Progenitor cell of endocrine pancreas (in vitro differentiated cells): ENCODE data around the gene IL17REL. TPM values are rescaled to one million over a fixed set of nuclear protein-coding genes. Genes with fewer than 3 reads are reported as not detected.

Experiments used
- DNase-seq: peaks from one replicate; pipeline ENCODE4 v3.0.0; 2021; ENCODE audit warnings: low spot score; ENCODE audit not compliant: unreplicated experiment
- H3K27ac Mint-ChIP-seq: 2 replicates; pipeline ENCODE4 v1.8.0; 2021; ENCODE audit warnings: mild to moderate bottlenecking, moderate library complexity, mixed read lengths
- H3K27me3 Mint-ChIP-seq: 2 replicates; pipeline ENCODE4 v1.8.0; 2021; ENCODE audit warnings: mixed read lengths
- H3K36me3 Mint-ChIP-seq: 2 replicates; pipeline ENCODE4 v1.8.0; 2022; ENCODE audit warnings: mixed read lengths; ENCODE audit not compliant: insufficient read depth
- H3K4me1 Mint-ChIP-seq: 2 replicates; pipeline ENCODE4 v1.8.0; 2021; ENCODE audit warnings: low read depth, mixed read lengths
- H3K4me3 Mint-ChIP-seq: 2 replicates; pipeline ENCODE4 v1.8.0; 2021; ENCODE audit warnings: low read depth, mild to moderate bottlenecking, moderate library complexity, mixed read lengths
- H3K9me3 Mint-ChIP-seq: 2 replicates; pipeline ENCODE4 v1.8.0; 2021; ENCODE audit warnings: low read depth, mixed read lengths
- CTCF ChIP-seq: fragments of 200-600 bp; sonication (generic); IDR thresholded peaks from one replicate; pipeline ENCODE4 v1.5.0; 2021; ENCODE audit warnings: antibody characterized with exemption, mild to moderate bottlenecking; ENCODE audit not compliant: unreplicated experiment
- total RNA-seq: library from RNA; stranded (reverse); gene quantifications from 2 replicates; pipeline ENCODE4 v1.2.1, GENCODE V29; 2021

Gene IL17REL
- total RNA-seq, 1 donor from 2014 or later, result 0.10 TPM

DNA sequence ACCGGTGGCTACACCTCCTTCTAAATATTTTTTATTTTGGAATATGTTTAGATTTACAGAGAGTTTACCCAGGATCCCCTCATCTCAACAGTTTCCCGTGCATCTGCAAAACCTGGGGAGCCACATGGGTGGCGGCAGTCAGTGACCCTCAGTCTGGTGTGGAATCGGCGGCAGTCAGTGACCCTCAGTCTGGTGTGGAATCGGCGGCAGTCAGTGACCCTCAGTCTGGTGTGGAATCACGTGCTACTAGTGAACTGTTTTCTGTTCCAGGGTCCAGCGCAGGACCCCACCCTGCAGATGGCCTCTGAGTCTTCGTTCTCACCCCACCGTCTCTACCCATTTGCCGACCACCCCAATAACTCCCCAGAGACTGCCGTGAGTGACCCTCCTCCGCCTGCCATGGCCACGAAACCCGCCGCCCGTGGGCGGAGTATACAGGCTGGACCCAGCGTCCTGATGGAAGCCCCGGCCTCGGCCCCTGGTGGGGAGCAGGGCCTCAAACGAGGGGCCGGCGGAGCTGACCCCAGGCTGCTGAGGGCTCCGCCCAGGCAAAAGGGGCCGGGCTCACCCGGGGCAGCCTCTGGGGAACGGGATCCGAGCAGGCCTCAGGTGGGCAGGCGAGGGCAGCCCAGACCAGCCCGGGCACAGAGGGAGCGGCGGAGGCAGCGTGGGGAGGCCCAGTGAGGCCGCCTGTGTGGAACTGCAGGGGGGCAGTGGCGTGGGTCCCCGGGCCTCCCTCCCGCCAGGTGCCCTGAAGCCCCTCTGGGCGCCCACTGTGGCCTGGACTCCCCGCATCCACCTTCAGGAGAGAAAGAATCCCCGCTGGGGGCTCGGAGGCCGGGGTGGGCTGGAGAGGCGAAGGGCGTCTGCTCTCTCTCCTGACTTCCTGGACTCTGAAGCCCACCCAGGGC, 2.5 kb downstream of the IL17REL start:
- Mint-ChIP-seq H3K36me3 (no peaks in the 10 kb centered on the region), H3K4me1 (peaks cover 2% of the 10 kb centered on the region), H3K4me3 (no peak overlapping the region), H3K27me3 (peaks cover 27% of the 10 kb centered on the region), H3K9me3 (no peaks in the 10 kb centered on the region), H3K27ac (no peak overlapping the region)
- TF ChIP-seq CTCF, result no peak
- no peak for DNase-seq

DNA sequence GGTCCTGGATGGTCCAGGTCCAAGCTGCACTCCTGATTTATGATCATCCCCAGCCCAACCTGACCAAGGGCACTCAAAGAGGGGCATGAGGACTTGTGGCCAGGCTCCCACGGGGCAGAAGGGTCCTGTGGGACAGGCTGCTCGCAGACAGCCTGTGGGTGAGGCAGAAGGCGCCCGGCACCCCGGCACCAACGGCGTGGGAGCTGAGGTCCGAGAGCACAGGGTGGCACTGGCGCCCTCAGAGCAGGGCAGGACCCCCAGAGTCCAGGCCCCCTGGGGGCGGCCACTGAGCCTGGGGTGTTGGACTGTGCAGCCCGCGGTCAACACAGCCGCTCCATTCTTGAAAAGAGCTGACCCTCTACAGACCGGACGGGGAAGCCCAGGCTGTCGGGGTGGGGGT, 3.3 kb downstream of the IL17REL start:
- no peak overlapping the region for H3K4me3 Mint-ChIP-seq
- H3K4me1 Mint-ChIP-seq, result peaks cover 2% of the 10 kb centered on the region
- no peaks in the 10 kb centered on the region for H3K36me3 Mint-ChIP-seq
- DNase-seq, result no peak
- H3K9me3 Mint-ChIP-seq, result no peaks in the 10 kb centered on the region
- TF ChIP-seq CTCF, result no peak
- no peak overlapping the region for H3K27ac Mint-ChIP-seq
- peaks cover 31% of the 10 kb centered on the region for H3K27me3 Mint-ChIP-seq

- Mint-ChIP-seq H3K27ac (peak overlapping the region; percentile 57), H3K27me3 (peaks cover 32% of the 10 kb centered on the region), H3K4me3 (no peak overlapping the region), H3K4me1 (peaks cover 2% of the 10 kb centered on the region), H3K9me3 (no peaks in the 10 kb centered on the region), H3K36me3 (no peaks in the 10 kb centered on the region)
- no peak for DNase-seq
- TF ChIP-seq CTCF, result no peak
Observed at GRCh38 chr22:50008151-50009040, 4.2 kb downstream of the IL17REL start.

DNA sequence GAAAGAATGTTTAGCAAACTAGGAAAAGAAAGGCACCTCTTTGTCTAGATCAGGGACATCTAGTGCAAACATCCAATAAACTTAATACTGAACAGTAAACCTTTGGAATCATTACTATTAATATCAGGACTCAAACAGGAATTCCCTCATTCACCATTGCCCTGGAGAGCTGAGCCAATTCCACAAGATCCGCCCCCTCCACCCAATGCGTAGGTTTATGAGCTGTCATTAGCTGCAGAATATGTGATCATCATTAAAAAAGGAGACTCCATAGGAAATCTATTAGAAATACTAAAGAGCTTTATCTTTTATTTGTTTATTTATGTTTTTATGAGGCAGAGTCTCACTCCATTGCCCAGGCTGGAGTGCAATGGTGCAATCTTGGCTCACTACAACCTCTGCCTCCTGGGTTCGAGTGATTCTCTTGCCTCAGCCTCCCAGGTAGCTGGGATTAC, 5.5 kb downstream of the IL17REL start:
- H3K4me3 Mint-ChIP-seq, result no peak overlapping the region
- no peak for DNase-seq
- no peaks in the 10 kb centered on the region for H3K36me3 Mint-ChIP-seq
- H3K27me3 Mint-ChIP-seq, result peaks cover 30% of the 10 kb centered on the region
- no peaks in the 10 kb centered on the region for H3K9me3 Mint-ChIP-seq
- H3K4me1 Mint-ChIP-seq, result peaks cover 2% of the 10 kb centered on the region
- no peak overlapping the region for H3K27ac Mint-ChIP-seq
- TF ChIP-seq CTCF, result no peak

DNA sequence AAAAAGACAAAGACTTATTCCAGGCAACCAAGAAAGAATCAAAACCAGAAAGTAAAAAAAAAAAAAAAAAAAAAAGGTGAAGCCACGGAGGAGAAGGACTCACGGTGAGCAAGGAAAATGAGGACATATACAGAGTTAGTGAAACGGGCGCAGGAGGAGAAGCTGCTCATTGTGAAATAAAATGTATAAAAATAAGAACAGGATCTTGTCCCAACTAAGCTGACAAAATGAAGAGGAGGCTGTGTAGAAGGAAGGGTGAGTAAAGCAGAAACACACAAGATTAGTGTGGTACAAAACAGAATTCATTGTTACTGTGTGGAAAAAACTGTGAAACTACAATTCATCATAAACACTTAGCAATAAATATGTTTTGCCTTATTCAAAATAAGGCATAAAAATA, 7.6 kb downstream of the IL17REL start:
- TF ChIP-seq CTCF, result no peak
- no peak for DNase-seq
- Mint-ChIP-seq H3K27me3 (peaks cover 30% of the 10 kb centered on the region), H3K27ac (no peak overlapping the region), H3K4me3 (no peak overlapping the region), H3K9me3 (no peaks in the 10 kb centered on the region), H3K36me3 (no peaks in the 10 kb centered on the region), H3K4me1 (peaks cover 2% of the 10 kb centered on the region)
